ENCODE measurements around the gene TJP1. TPM values are rescaled to one million over a fixed set of nuclear protein-coding genes. Genes with fewer than 3 reads are reported as not detected.
"Not testable (repeated sequence)": the region's sequence is repeated elsewhere in the genome, so short reads cannot be mapped to it uniquely, and the experiment has no call there.

The TJP1 gene
- total RNA-seq, 6 donors from 2014 or later: 88.0 to 168 (median 113) TPM

- Histone ChIP-seq H3K27ac (no peak overlapping the region), H3K9me3 (no peaks in the 10 kb centered on the region), H3K27me3 (no peaks in the 10 kb centered on the region), H3K36me3 (peaks cover 4 to 95% (median 20%) of the 10 kb centered on the region in 4 donors), H3K4me1 (no peaks in the 10 kb centered on the region), H3K4me3 (no peak overlapping the region)
- ATAC-seq (ENCODE audit: low FRiP score in 2 of 2) (no peak), DNase-seq (no peak)
- WGBS, 2 donors: 69 to 73% methylated on average over 3 of the region's 3 CpGs
- no peak for TF ChIP-seq POLR2AphosphoS5 (IDR thresholded peaks at IDR 0.05)
- no peak for TF ChIP-seq POLR2A (IDR thresholded peaks at IDR 0.05)
- TF ChIP-seq CTCF (IDR thresholded peaks at IDR 0.05): no peak
- TF ChIP-seq EP300 (IDR thresholded peaks at IDR 0.05): no peak
Observed at GRCh38 chr15:29731865-29732264, 90.4 kb downstream of the TJP1 start.

- H3K4me1 ChIP-seq; H3K9me3 ChIP-seq; H3K27me3 ChIP-seq; ATAC-seq (ENCODE audit: low FRiP score in 2 of 2); H3K4me3 ChIP-seq; H3K27ac ChIP-seq: not testable (repeated sequence)
- peaks cover 7 to 95% (median 23%) of the 10 kb centered on the region in 4 donors for H3K36me3 ChIP-seq
- WGBS, 2 donors: 93 to 94% methylated on average over 15 of the region's 15 CpGs
- peak in 1 of 2 donors; percentile 35 for DNase-seq
Observed at GRCh38 chr15:29730471-29730870, 91.8 kb downstream of the TJP1 start.

- 62 to 65% methylated on average over 2 of the region's 2 CpGs for WGBS, 2 donors
- no peaks in the 10 kb centered on the region for H3K9me3 ChIP-seq
- no peak for ATAC-seq (ENCODE audit: low FRiP score in 2 of 2)
- H3K4me1 ChIP-seq: no peaks in the 10 kb centered on the region
- no peak overlapping the region for H3K27ac ChIP-seq
- H3K4me3 ChIP-seq: no peak overlapping the region
- H3K36me3 ChIP-seq: peaks cover 7 to 95% (median 30%) of the 10 kb centered on the region in 4 donors
- no peak for TF ChIP-seq POLR2AphosphoS5 (IDR thresholded peaks at IDR 0.05)
- no peaks in the 10 kb centered on the region for H3K27me3 ChIP-seq
- no peak for DNase-seq
Observed at GRCh38 chr15:29728418-29728817, 93.8 kb downstream of the TJP1 start.

GRCh38 chr15:29727871-29728270, 94.4 kb downstream of the TJP1 start:
- H3K9me3 ChIP-seq: peaks cover 0 to under 1% (median 0%) of the 10 kb centered on the region in 4 donors
- H3K36me3 ChIP-seq: peaks cover 4 to 95% (median 31%) of the 10 kb centered on the region in 4 donors
- ATAC-seq (ENCODE audit: low FRiP score in 2 of 2): no peak
- H3K4me3 ChIP-seq: no peak overlapping the region
- no peaks in the 10 kb centered on the region for H3K27me3 ChIP-seq
- no peaks in the 10 kb centered on the region for H3K4me1 ChIP-seq
- no peak for TF ChIP-seq CTCF (IDR thresholded peaks at IDR 0.05)
- no peak for TF ChIP-seq EP300 (IDR thresholded peaks at IDR 0.05)
- TF ChIP-seq POLR2A (IDR thresholded peaks at IDR 0.05): no peak
- TF ChIP-seq POLR2AphosphoS5 (IDR thresholded peaks at IDR 0.05): no peak
- no peak overlapping the region for H3K27ac ChIP-seq
- WGBS, 2 donors: 90 to 92% methylated on average over 5 of the region's 5 CpGs
- no peak for DNase-seq

GRCh38 chr15:29726553-29726952, 95.7 kb downstream of the TJP1 start:
- TF ChIP-seq POLR2A (IDR thresholded peaks at IDR 0.05): no peak
- TF ChIP-seq POLR2AphosphoS5 (IDR thresholded peaks at IDR 0.05): no peak
- no peak for TF ChIP-seq EP300 (IDR thresholded peaks at IDR 0.05)
- no peak for TF ChIP-seq CTCF (IDR thresholded peaks at IDR 0.05)
- no peaks in the 10 kb centered on the region for H3K4me1 ChIP-seq
- DNase-seq: no peak
- no peak overlapping the region for H3K27ac ChIP-seq
- peaks cover 9 to 95% (median 34%) of the 10 kb centered on the region in 4 donors for H3K36me3 ChIP-seq
- H3K9me3 ChIP-seq: peaks cover 3 to 11% (median 9%) of the 10 kb centered on the region in 4 donors
- no peak for ATAC-seq (ENCODE audit: low FRiP score in 2 of 2)
- no peaks in the 10 kb centered on the region for H3K27me3 ChIP-seq
- 85 to 93% methylated on average over 7 of the region's 7 CpGs for WGBS, 2 donors
- no peak overlapping the region for H3K4me3 ChIP-seq

GRCh38 chr15:29724026-29724425, 98.2 kb downstream of the TJP1 start:
- TF ChIP-seq POLR2AphosphoS5 (IDR thresholded peaks at IDR 0.05) (no peak), CTCF (IDR thresholded peaks at IDR 0.05) (no peak), POLR2A (IDR thresholded peaks at IDR 0.05) (no peak), EP300 (IDR thresholded peaks at IDR 0.05) (no peak)
- no peak for ATAC-seq (ENCODE audit: low FRiP score in 2 of 2)

More at GRCh38 chr15:29724026-29724425, 98.2 kb downstream of the TJP1 start:
- Histone ChIP-seq H3K27me3 (no peaks in the 10 kb centered on the region), H3K4me1 (no peaks in the 10 kb centered on the region), H3K27ac (no peak overlapping the region), H3K36me3 (peaks cover 17 to 98% (median 49%) of the 10 kb centered on the region in 4 donors), H3K4me3 (no peak overlapping the region), H3K9me3 (peaks cover 3 to 11% (median 9%) of the 10 kb centered on the region in 4 donors)
- 79 to 85% methylated on average over 3 of the region's 3 CpGs for WGBS, 2 donors
- no peak for DNase-seq

All from upper lobe of left lung (tissue), 6 donors.